ENCODE results near the gene SPTBN4.
"Not testable (repeated sequence)": the region's sequence is repeated elsewhere in the genome, so short reads cannot be mapped to it uniquely, and the experiment has no call there.

Gene SPTBN4

GRCh38 chr19:40510526-40511115, 43.8 kb downstream of the SPTBN4 start:
- DNase-seq, result no peak

- DNase-seq, result no peak
Observed at GRCh38 chr19:40511487-40511886, 44.7 kb downstream of the SPTBN4 start.

- no peak for DNase-seq
Observed at GRCh38 chr19:40512110-40512472, 45.3 kb downstream of the SPTBN4 start.

GRCh38 chr19:40512473-40513344, 45.9 kb downstream of the SPTBN4 start:
- DNase-seq, result peak; percentile 65

- DNase-seq, result no peak
Observed at GRCh38 chr19:40513345-40513678, 46.5 kb downstream of the SPTBN4 start.

GRCh38 chr19:40513741-40514315, 47.0 kb downstream of the SPTBN4 start:
- no peak for DNase-seq

- no peak for DNase-seq
Observed at GRCh38 chr19:40517248-40517647, 50.4 kb downstream of the SPTBN4 start.

- DNase-seq, result no peak
Observed at GRCh38 chr19:40519352-40520322, 52.8 kb downstream of the SPTBN4 start.

- DNase-seq, result no peak
Observed at GRCh38 chr19:40521276-40521675, 54.5 kb downstream of the SPTBN4 start.

GRCh38 chr19:40521900-40522299, 55.1 kb downstream of the SPTBN4 start:
- DNase-seq, result not testable (repeated sequence)

- DNase-seq, result peak; percentile 62
Observed at GRCh38 chr19:40523322-40524047, 56.7 kb downstream of the SPTBN4 start.

- no peak for DNase-seq
Observed at GRCh38 chr19:40524133-40524549, 57.3 kb downstream of the SPTBN4 start.

- no peak for DNase-seq
Observed at GRCh38 chr19:40524655-40525054, 57.9 kb downstream of the SPTBN4 start.

- DNase-seq, result no peak
Observed at GRCh38 chr19:40525234-40526051, 58.6 kb downstream of the SPTBN4 start.

- no peak for DNase-seq
Observed at GRCh38 chr19:40528078-40528477, 61.3 kb downstream of the SPTBN4 start.

- no peak for DNase-seq
Observed at GRCh38 chr19:40528533-40529092, 61.8 kb downstream of the SPTBN4 start.

- peak; percentile 93 for DNase-seq
Observed at GRCh38 chr19:40529093-40529954, 62.5 kb downstream of the SPTBN4 start.

GRCh38 chr19:40530091-40530901, 63.5 kb downstream of the SPTBN4 start:
- DNase-seq, result peak; percentile 46

- DNase-seq, result no peak
Observed at GRCh38 chr19:40533508-40533907, 66.7 kb downstream of the SPTBN4 start.
